Prostate gland (tissue), 2 donors: ENCODE results near the gene PRPF18.

Experiments used
- POLR2A ChIP-seq: fragments of 450-650 bp; IDR thresholded peaks from one replicate; pipeline ENCODE4 v1.6.1; 2016; ENCODE audit warnings: antibody characterized with exemption, mild to moderate bottlenecking
- TF ChIP-seq, protein P1 (sequence below), 4 experiments: fragments of 200-600 bp in 2 of 4; fragments of 450-650 bp in 2 of 4; sonication (generic) in 2 of 4; IDR thresholded peaks; 1 replicate in 3 of 4; 2 replicates in 1 of 4; pipeline ENCODE4 v1.5.1; 2016 to 2019; ENCODE audit warnings: antibody characterized with exemption in 4 of 4, mild to moderate bottlenecking in 2 of 4, moderate library complexity in 2 of 4

DNA sequence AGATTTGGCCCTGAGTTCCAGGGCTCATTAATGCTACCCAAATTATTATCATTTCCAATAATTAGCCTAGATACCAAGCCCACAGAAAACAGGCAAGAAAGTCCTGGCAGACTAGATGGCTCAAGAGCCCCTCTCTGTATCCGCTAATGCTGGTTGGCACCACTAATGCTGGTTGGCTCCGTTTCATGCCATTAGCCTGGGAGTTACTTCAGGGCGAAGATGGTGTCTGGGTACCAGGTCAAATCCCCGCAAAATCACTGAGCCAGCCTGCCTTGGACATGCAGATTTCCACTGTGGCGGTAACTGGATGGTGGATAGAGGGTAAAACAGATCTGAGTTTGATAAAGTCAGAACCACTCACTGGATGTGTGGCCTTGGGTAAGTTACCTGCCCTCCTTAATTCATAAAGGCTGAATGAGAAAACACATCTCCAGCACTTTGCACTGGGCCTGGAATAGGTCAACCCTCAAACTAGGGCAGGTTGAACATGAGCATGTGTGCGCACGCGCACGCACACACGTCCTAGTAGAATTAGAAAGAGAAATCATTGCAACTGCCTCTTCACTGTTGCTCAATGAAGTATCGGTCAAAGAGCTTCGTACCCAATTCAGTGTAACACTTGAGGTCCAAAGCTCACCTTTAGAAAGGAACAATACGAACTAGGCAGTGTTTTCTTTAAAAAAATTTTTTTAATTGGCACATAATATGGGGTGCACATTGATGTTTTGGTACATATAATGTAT, 91.5 kb downstream of the PRPF18 start:
- no peak for TF ChIP-seq POLR2A
- TF ChIP-seq, protein P1, sequence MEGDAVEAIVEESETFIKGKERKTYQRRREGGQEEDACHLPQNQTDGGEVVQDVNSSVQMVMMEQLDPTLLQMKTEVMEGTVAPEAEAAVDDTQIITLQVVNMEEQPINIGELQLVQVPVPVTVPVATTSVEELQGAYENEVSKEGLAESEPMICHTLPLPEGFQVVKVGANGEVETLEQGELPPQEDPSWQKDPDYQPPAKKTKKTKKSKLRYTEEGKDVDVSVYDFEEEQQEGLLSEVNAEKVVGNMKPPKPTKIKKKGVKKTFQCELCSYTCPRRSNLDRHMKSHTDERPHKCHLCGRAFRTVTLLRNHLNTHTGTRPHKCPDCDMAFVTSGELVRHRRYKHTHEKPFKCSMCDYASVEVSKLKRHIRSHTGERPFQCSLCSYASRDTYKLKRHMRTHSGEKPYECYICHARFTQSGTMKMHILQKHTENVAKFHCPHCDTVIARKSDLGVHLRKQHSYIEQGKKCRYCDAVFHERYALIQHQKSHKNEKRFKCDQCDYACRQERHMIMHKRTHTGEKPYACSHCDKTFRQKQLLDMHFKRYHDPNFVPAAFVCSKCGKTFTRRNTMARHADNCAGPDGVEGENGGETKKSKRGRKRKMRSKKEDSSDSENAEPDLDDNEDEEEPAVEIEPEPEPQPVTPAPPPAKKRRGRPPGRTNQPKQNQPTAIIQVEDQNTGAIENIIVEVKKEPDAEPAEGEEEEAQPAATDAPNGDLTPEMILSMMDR (IDR thresholded peaks at IDR 0.05), result no peak
